HG03103 (cell line): ENCODE results near the gene SYCE3.

Source experiments
- ATAC-seq: cut with Tn5 transposase; IDR thresholded peaks from one replicate; pipeline ENCODE4 v1.9.1; 2021; ENCODE audit warnings: low read depth; ENCODE audit not compliant: unreplicated experiment

SYCE3 gene

DNA sequence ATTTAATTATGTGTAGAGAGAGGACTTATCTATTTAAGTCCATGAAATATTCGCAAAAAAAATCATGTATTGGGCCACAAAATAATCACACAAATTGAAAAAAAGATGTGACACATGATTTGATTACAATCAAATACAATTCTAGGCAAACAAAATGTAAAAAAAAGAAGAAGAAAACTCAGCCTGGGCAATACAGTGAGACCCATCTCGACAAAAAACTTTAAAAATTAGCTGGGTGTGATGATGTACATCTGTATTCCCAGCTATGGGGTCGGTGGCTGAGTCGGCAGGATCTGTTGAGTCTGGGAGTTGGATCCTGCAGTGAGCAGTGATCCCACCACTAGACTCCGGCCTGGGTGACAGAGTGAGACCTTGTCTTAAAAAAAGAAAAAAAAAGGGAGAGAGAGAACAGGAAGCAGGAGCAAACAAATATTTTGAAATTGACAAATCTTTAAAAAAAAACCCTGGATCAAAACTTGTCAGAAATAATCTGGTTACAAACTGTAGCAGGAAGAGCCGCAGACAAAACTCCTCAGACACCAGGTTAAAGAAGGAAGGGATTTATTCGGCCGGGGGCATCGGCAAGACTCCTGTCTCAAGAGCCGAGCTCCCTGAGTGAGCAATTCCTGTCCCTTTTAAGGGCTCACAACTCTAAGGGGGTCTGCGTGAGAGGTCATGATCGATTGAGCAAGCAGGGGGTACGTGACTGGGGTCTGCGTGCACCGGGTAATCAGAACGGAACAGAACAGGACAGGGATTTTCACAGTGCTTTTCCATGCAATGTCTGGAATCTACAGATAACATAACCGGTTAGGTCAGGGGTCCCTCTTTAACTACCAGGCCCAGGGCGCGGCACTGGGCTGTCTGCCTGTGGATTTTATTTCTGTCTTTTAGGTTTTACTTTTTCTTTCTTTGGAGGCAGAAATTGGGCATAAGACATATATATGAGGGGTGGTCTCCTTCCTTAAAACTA, 29.6 kb downstream of the SYCE3 start:
- no peak for ATAC-seq

DNA sequence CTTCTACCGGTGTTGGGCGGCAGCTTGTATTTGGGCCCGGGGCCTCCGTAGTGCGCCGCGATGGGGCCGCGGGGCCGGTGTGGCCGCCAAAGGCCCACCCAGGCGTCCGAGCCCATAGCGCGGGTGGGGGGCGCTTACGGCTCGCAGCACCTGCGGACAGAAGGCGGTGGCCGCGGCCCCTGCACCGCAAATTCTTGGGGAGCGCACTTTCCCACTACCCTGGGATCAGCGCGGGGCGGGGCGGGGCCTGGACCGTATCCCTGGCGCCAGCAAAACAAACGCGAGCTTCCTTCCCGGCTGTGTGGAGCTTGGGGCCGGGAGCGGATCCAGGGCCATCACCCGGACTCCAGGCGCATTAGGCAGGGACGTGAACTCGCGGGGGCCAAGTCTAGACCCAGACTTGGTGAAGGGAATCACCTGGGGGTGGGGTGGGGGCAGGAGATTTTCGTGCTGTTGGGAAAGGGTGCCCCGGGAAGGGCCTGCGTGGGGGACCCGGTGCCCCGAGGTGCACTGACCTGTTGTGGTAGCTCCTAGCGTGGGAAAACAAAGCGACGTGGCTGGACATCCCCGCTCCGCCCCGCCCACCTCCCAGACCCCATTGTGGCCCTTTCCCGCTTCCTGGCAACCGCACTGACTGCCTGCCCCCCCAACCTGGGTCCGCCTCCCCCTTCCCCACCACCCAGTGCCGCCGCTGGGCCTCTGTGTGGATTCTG, 30.6 kb downstream of the SYCE3 start:
- ATAC-seq, result no peak

DNA sequence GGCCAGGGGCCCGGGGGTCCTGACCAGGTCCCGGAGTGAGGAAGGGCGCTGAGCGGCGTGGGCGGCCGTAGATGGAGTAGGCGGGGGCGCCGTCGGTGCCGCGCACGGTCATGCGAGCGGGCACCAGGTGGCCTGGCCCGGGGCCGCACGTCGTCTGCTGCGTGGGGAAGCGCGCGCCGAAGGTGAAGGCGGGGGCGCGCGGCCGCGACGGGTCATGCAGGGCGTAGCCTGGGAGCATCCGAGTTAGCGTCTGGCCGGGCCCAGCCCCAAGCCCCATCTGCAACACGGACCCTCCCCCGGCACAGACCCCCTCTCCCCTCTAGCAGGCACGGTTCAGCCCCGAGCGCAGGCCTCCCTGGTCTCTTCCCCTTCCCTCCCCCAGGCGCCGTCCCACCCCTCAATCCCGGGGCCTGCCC, 31.2 kb downstream of the SYCE3 start:
- ATAC-seq, result no peak

DNA sequence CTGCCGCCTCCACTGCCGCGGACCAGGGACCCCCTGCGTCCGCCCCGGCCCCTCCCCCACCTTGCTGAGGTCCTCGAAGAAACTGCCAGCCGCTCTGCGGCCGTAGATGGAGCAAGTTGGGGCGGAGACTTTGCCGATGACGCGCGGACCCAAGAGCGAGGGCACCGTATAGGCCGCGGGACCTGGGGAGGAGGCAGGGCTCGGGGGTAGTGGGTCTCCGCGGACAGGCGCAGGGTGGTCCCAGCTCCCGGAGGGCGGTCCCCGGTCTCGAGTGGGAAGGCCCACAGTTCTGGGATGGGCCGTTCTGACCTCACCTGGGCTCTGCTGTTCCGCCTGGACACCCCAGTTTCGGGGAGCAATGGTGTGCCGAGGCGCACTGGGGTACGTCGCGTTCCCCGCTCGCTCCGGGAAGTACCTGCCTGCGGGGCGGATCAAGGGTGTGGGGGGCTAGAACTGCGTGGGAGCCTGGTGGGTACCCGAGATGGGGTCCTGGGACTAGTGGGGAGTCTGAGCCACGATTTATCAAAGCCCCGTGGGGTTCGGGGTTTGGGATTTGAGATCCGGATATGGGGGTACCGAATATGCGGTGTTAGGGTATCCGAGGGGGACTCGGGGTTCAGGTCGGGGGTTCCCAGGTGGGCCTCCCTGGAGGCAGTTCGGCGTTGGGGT, 31.7 kb downstream of the SYCE3 start:
- no peak for ATAC-seq

DNA sequence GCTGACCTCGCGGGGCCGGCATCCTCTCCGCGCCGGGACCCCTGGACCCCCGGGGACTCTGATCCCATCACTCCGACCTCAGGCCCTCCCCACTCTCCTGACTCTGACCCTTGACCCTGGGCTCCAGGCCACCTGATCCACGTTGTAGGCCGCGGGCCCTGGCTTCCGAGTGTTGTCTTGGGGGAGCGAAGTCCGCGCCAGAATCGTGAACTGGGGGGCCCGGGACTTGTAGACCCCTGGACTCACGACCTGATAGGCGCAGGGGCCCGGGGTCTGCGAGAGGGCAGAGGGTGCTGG, 32.2 kb downstream of the SYCE3 start:
- ATAC-seq, result no peak

DNA sequence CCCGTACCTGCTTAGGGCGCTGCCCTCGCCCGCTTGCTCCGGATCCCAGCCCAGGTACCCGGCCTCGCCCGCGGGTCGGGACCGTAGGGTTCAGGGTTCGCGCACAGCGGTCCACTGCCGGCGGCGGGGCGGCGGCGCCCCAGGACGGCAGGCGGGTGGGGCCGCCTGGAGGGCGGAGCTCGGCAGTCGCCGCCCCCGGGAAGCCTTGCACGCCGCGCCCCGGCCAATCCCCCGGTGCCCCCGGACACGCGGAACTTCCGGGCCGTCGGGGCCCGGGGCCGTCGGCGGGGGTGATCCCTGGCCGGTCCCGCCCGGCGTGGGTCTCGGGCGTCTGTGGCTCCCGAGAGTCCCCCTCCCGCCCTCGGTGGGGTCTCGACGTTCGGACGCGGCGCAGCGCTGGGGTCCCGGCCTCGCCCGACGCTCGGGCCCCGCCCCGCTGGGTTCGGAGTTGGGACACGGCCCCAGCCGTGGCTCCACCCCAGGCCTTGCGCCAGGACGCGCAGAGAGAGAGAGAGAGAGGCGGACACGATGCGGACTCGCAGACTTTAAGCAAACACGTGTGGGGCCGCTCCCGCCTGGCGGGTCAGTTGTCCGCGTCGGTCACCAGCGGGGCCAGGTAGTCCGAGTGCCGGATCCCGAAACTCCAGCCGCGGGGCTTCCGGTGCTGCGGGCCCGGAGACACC, 32.7 kb downstream of the SYCE3 start, which contains the start of gene TYMP:
TYMP (minus strand) TSS at position 116 of the 683 bp plus-strand sequence. CDS start 303 bp downstream, outside the sequence.
- ATAC-seq, result no peak

DNA sequence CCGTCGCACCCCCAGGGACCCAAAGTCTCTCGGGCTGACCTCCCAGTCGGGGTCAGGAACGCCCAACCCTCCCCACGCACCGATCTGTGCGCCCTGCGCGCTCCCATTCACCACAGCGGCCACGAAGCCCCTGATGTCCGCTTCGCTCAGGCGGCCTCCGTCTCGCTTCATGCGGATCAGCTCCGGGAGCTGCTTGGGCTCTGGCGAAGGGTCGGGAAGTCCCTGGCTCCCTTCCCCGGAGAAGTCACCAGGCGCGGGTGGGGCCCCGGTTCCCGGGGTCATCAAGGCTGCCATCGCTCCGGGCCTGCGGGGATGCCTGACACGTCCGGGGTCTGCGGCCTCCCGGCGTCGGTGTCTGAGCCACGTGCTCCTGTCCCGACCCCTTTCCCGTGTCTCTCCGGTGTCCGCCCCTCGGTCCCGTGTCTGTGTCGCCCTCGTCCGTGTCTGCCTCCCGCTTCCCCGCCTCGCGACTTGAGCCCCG, 33.3 kb downstream of the SYCE3 start:
- ATAC-seq, result no peak

DNA sequence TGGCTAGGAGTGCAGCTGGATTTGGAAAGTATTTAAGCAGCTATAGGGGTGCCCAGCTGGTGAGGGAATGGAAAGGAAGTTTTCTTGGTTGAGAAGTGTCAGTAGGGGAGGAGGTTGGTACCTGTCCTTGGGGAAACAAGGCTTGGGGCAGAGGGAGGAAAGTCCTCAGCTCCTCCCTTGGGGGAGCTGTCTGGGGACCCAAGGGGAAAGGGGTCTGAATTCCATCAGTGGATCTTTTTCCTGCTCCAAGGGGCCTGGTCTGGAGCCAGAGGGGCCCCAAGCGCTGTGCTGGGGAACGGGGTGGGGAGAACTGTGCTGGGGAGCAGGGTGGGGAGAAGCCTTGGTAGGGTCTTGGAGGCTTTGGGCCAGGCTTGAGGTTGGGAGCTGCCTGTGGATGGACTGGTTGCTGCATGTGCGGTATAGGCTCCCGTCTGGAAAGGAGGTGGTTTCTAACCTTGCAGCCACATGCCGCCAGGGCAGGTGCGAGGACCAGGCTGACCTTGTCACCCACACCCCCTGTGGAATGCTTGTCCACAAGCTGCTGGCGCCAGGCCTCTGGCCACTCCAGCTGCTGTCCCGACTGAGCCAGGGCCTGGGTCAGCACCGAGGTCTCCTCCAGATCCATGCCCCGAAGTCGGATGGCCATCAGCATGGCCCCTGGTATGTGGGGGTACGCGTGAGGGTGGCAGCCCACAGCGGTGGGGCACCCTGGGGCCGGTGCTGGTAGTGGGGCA, 33.9 kb downstream of the SYCE3 start:
- no peak for ATAC-seq

DNA sequence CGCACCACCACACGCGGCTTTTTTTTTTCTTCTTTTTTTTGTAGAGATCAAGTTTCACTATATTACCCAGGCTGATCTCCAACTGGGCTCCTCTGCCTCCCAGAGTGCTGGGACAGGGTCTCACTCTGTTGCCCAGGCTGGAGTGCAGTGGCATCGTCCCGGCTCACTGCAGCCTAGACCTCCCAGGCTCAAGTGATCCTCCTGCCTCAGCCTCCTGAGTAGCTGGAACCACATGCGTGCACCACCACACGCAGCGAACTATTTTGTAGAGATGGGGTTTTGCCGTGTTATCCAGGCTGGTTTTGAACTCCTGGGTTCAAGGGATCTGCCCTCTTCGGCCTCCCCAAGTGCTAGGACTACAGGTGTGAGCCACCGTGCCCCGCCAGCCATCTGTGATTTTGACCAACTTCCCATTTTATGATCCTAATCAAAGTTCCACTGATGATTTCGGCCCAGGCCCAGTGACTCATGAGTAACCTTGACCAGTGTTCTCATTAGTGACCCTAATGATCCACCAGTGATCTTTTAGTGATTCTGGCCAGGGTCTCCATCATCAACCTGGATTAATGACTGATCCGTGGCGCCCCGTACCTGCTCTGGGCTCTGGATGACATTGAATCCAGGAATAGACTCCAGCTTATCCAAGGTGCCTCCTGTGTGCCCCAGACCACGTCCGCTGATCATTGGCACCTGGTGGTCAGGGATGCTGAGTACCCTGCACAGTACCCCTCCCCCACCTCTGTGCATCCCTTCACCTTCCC, 34.6 kb downstream of the SYCE3 start:
- ATAC-seq, result no peak

DNA sequence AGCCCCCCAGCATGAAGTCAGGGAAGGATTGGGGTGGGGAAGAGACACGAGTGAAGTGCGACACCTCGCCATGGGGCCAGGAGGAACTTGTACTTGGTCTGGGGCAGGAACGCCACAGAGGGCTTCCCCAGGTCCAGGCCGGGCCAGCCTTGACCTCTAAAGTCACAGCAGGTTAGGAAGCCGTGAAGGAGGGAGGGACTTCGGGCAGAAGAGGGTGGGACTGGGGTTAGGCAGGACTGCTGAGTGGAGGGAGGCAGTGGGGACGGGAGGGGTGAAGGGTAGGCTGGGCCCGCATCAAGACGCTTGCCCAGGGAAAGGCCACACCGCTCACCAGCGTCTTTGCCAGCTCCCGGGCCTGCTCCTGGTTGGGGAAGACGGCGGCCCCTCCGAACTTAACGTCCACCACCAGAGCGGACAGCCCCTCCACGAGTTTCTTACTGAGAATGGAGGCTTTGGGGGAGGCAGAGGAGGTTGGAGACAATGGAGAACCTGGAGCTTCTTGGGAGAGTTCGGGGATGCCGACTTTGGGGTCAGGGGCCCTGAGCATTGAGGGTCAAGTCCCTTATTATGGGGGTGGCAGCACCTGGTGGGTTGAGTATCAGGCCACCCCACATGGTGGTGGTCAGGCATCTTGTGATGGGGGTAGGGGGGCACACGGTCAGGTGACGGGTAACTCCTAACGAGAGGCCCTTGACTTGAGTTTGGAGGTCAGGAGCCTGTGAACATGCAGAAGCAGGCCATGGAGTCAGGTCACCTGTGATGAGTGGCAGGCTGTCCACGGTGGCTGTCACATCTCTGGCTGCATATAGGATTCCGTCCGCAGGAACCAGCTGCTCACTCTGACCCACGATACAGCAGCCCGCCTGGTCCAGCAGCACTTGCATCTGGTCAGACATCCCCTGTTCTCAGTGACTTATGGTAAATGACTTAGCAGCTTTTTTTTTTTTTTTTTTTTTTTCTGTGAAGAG, 35.6 kb downstream of the SYCE3 start:
- ATAC-seq, result no peak

DNA sequence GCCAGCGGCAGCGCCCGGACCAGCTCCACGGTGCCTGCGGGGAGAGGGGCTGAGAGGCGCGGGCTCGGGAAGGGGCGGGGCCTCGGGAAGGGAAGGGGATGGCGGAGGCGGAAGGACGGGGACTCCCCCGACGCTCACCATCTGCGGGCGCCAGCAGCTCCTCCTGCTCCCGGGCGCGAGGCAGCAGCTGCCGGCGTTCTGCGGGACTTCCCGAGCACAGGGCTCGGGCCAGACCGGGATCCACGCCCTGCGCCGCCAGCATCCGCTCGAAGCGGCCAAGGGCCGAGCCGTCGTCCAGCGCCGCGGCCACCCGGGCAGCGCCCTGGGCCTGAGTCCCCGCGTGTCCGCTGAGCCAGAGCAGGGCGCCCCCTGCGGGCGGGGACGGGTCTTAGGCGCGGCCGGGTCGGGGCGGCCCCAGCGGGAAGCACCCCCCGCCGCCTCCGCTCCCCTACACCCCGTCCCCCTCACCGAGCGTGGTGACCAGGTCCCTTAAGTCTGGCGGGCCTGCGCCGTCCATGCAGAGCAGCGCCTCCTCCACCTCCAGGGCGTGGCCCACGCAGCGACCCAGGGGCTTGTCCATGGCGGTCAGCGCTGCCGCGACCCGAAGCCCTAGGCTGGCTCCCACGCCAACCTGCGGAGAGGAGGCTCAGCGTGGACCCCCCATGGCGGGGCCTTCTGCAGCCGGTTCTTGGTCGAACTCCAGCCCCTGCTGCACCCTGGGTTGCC, 36.4 kb downstream of the SYCE3 start:
- peak; percentile 28 for ATAC-seq

DNA sequence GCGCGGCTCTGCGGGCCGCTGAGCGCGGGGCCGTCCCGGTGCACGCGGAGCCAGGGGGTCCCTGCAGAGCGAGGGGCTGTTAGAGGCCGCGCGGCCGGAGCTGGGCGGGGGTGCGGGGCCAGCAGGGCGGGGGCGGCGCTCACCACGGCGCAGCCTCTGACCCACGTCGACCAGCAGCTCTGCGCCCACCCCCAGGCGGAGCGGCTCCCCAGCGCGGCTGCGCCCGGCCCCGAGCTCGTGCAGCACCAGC, 36.9 kb downstream of the SYCE3 start:
- no peak for ATAC-seq

DNA sequence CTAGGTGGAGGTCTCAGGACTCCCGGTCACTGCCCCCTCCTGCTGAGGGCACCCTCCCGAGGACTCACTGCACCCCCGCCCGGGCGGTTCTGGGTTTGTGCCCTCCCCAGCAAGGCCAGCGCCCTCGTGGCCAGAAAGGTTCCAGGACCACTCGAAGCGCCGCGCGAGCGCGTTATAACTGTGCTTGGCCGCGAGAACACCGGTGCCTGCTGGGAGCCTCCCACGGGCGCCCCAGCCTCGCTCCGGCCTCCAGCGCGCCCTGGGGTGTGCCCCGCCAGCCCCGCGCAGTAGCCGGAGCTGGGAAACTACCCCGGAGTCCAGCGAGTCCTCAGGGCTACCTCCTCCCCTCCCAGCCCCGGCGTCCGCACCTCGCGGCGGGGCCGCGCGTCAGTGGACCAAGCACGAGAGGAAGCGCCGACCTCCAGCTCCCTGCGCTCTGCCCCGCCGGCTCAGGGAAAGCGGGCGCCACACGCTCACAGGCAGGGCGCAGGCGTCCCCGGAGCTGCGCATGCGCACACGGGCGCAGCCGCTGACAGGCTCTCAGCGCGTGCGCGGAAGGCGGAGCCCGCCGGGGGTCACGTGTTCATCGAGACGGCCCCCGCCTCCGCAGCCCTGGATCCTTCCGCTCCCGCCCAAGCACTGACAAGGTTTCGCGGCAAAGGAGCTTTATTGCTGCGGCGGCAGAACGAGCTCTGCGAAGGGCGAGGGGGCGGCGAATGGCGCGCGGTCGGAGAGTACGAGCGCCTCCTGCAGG, 37.4 kb downstream of the SYCE3 start, which contains the start of gene SCO2:
SCO2 (minus strand) TSS at position 495 of the 754 bp plus-strand sequence. CDS start 1,187 bp downstream, outside the sequence.
- ATAC-seq, result peak; percentile 33

DNA sequence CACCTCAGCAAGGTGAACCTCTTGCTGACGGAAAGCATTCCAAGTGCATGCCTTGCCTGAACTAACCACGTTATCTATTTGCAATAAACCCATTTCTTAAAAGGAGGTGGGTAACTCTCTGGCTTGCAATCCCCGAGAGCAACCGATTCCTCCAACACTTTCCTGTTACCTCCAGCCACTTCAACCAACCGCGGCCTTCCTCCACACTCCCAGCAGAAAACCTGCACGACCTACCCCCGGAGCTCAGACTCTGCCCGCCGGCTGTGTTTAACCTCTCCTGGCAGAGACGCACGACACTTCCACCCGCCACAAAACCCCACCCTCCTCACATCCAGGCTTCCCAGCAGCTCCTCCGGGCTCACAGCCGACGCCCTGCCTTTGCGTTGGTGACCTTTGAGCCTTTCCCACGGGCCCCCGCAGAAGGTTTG, 38.0 kb downstream of the SYCE3 start:
- no peak for ATAC-seq

DNA sequence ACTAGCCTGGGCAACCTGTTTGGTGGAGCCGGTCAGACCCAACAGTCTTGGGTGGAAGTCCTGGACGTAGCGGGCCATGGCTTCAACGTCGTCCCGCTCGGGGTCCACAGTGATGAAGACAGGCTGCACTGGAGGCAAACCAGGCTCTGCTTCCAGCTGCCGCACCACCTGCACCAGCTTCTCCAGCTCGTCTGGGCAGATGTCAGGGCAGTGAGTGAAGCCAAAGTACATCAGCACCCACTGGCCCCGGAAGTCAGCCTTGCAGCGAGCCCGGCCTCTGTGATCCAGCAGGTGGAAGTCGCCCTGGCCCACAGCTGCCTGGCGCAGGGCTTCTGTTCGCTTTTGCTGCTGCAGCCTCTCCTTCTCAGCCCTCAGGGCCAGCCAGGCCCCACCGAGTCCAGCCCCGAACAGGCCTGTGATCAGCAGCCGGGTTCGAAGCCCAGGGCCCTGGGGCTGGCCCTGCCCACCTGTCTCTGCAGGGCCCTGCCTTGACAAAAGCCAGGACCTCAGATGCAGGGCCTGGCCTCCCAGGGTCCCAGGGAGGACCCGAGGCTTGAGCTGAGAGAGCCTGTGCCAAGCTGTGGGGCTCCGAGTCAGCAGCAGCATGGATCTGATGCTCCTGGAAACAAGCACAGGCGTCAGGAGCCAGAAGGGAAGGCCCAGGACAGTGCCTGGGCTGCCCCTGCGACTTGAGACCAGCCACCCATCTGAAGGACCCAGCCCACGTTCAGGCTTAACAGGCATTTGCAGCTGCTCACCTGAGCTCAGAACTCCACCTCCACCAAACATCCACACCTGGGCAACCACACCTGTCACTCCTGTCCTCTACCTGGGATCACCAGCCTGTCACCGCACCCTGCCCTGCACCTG, 38.7 kb downstream of the SYCE3 start:
- no peak for ATAC-seq

DNA sequence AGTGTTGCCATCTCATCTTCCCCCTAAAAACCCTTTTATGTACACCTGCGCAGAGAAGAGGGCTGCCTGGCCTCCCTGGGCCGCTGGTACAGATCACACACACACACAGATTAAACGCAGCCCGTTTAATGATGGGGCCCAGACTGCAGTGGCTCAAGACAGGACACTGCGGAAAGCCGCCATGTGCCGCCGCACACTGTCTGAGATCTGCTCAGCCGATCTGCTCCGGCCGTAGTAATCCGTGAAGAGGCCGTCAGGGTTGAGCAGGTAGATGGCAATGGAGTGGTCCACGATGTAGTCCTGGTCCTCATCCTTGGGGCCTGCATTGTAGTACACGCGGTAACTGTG, 39.3 kb downstream of the SYCE3 start:
- no peak for ATAC-seq
